Activated T-helper 1 cell treated with Interleukin-2 at 50 U/mL for 16 hours (primary cell): ENCODE measurements around the gene PCLO.

ENCODE experiments used
- DNase-seq: peaks from one replicate; pipeline ENCODE4 v3.0.0-alpha.2; 2020; ENCODE audit warnings: low read depth

PCLO gene

GRCh38 chr7:83162402-83163256 lies at the start of gene PCLO:
PCLO (minus strand) TSS chr7:83162884; CDS start chr7:83162592, 292 bp downstream.
- no peak for DNase-seq

- no peak for DNase-seq
Observed at GRCh38 chr7:83211685-83212084, 49.0 kb upstream of the PCLO start.

GRCh38 chr7:83210479-83210878 lies 47.8 kb upstream of the PCLO start:
- no peak for DNase-seq

DNA sequence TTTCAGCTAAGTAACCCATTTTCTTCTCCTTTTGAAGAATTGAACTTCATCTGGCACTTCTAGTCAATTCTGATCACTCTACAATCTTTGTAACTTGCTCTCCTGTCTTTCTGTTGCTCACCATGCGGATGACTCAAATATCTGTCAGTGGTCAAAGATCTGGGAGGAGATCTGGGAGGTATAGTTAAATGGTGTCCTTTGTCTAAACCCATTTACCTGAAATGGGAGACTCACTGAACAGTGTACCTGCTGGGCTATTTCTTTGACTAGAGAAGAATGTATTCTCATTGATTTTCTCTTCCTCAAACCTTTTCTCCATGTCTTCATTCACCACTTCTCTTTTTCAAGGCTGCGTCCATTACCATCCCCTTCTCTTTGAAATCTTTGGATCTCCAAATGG lies 42.0 kb upstream of the PCLO start:
- DNase-seq, result no peak

DNA sequence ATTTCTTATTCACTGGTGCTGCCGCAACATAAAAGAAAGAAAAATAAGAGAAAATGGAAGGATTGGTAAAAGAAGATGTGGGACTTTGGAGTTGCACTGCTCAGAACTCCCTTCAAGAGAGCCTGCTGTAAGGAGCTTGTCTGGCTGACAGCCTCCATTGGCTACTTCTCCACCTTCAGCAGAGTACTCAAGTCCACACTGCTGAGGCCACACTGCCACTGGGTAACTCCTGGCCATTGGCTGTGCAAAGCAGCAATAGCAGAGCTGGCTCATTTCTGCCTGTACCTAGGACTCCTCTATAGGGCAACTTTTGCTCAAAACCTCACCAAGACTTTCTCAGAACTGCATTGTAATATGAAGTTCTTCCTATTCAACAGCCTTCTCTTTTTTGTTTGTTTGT lies 38.7 kb upstream of the PCLO start:
- no peak for DNase-seq

- DNase-seq, result no peak
Observed at GRCh38 chr7:83190659-83191389, 28.1 kb upstream of the PCLO start.

DNA sequence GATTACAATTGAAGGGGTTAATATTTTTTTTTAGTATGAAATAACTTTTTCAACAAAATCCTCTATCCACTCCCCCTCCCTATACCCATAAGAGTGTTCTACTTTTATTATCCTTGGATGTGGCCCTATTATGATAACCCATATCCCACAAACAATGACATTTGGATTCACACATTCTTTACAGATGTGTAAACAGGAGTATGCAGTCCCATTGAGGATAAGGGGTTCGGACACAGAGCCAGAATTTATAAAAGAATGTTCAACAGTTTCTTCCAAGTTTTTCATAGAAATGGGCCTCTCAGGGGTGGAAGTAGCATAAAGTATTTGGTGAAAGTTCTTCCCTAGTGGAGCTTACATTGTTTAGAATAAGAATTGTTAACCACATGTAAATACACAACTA lies 16.1 kb upstream of the PCLO start:
- DNase-seq, result no peak

GRCh38 chr7:83178066-83178465 lies 15.4 kb upstream of the PCLO start:
- DNase-seq, result no peak

- no peak for DNase-seq
Observed at GRCh38 chr7:83173664-83174063, 11.0 kb upstream of the PCLO start.

GRCh38 chr7:83166781-83167180 lies 4.1 kb upstream of the PCLO start:
- DNase-seq, result no peak

DNA sequence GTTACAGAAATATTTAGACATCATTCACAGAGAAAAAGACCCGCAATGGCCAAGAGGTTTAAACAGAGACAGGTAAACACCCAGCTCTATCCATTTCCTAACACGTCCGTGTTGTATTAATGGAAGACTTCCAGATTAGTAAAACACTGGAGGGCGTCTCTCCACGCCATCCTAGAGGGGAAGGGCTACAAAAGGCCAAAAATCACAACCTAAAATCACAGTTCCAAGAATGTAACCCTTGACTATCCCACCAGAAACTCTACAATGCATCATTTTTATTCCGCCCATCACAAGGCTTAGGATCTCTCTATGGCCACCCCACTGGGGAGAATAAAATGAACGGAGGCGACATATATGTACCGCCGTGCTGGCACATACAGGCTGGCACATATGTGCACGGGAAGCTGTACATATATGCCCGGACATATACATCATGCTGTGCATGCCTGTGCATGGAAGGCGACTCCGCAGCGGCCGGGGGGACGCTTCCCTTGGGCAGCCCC lies 734 bp downstream of the PCLO start:
- DNase-seq, result no peak

DNA sequence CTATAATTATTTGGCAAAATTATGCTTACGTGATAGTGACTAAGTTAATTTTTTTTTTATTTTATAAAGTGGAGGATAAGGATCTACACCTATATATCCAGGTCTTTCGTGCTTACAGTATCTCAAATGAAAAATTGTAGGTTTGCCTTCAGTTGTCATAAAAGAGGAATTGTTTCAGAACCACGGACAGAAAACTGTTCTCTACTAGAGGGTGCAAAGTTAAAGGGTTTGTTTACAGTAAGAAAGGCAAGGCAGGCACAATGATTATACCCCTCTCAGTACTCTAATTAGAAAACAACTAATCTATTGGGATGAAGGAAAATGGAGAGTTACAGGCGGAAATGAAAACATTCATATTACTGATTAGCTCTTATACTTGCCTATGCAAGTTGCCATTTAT lies 1.5 kb downstream of the PCLO start:
- DNase-seq, result no peak

- no peak for DNase-seq
Observed at GRCh38 chr7:83159731-83160130, 3.0 kb downstream of the PCLO start.

DNA sequence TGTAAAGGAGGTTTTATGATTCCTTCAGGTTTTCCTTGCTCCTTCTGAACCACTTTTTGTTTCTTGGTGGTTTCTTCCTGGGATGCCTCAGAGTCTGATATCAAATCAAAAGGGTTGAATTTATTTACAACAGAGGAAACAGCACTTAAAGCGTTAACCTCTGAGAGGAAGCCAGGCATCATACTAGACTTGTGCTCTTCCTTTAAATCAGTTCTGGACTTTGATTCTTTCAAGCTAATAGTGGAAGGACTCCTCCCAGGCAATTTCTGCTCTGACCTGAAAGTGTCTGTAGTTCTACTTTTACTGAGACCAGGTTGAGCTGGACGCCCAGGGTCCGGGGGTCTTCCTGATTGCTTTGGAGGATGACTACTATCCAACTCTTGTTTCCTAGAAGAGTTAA lies 6.7 kb downstream of the PCLO start:
- DNase-seq, result no peak

DNA sequence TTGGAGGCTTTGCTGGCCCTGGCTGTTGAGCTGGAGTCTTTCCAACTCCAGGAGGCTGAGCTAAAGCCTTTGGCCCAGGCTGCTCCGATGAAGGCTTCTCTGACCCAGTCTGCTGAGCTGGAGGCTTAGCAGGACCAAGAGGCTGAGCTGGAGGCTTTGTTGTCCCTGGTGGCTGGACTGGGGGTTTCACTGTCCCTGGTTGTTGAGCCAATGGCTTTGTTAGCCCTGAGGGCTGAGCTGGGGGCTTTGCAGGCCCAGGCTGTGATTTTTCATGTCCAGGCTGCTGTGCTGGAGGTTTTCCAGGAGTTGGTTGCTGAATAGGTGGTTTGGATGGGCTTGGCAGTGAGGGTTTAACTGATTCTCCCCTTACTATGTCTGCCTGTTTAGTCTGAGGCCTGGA lies 7.3 kb downstream of the PCLO start:
- no peak for DNase-seq

DNA sequence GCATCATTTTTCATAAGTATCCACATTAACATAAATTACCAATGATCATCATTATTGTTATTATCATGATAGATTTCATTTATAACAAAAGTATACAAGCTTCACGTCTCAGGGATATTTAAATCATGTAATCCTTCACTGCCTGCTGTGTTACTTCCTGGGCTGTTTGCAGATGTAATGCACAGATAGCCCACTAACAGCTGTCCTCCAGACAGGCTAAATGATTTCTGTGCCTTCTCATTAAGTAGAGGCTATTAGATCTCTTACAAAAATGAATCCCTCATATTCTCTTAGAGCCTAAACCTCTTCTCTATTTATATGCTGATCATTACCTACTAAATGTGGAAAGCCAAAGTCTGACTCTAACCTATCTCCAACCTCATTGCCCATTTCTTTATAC lies 9.3 kb downstream of the PCLO start:
- no peak for DNase-seq

DNA sequence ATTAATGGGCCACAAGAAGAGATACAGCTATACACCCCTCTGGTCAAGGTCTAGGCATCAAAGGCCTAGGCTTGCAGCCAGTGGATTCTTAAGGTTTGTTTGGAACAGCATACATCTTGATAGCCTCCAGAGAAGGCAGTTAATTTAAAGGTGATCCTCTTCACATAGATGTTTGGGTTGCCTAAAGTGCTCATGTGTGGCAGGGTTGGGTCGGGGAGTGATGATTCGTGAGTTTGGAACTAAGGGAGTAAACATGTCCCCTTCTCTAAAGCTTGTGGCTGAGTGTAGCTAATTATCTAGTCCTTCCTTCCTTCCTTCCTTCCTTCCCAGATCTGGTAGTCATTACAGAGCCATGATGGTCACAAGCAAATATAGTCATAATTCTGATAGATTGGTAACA lies 12.4 kb downstream of the PCLO start:
- DNase-seq, result no peak

DNA sequence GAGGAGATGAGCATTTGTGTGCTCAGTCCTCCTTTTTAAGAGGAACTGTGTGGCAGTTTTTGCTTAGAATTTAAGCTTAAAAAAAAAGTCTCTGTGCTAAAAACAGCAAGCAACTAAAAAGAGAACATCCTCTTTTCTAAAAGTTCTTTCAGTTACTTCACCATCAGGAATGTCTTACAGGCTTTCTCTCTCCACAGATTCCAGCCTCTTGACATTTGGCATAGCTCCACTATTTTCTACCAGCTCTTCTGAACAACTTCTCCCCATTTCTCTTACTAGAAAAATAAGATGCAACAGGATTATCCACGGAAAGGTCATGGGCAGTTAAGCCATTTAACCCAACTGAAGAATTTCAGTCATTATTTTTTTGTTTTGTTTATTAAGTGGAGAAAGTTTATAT lies 13.2 kb downstream of the PCLO start:
- DNase-seq, result no peak

- no peak for DNase-seq
Observed at GRCh38 chr7:83148776-83149175, 13.9 kb downstream of the PCLO start.

GRCh38 chr7:83143107-83143506 lies 19.6 kb downstream of the PCLO start:
- DNase-seq, result no peak

- no peak for DNase-seq
Observed at GRCh38 chr7:83142365-83142764, 20.3 kb downstream of the PCLO start.

- DNase-seq, result no peak
Observed at GRCh38 chr7:83141927-83142326, 20.8 kb downstream of the PCLO start.
